A549 (cell line): ENCODE data around the gene AUTS2.

ENCODE experiments used
- CHD2 ChIP-seq: fragments of 150-350 bp; IDR thresholded peaks from 2 replicates; pipeline ENCODE4 v1.6.1; 2014; ENCODE audit warnings: low read length; ENCODE audit not compliant: partially characterized antibody
- EHMT2 ChIP-seq: fragments of 200-600 bp; sonication (generic); IDR thresholded peaks from 2 replicates; pipeline ENCODE4 v1.6.1; 2016; ENCODE audit warnings: antibody characterized with exemption, low read depth, mild to moderate bottlenecking, moderate library complexity
- FOSL2 ChIP-seq, 2 experiments: fragments of 450-650 bp in 1 of 2; fragments of >200 bp in 1 of 2; sonication (Bioruptor Twin) in 1 of 2; formaldehyde crosslinking; IDR thresholded peaks; 2 replicates each; pipeline versions ENCODE4 v1.5.0 to v1.6.1; 2016 to 2020; ENCODE audit warnings: mild to moderate bottlenecking in 1 of 2, moderate library complexity in 1 of 2
- HOXB13 ChIP-seq: fragments of 250-450 bp; sonication (Bioruptor Pico); IDR thresholded peaks from 2 replicates; pipeline ENCODE4 v1.5.0; 2020; ENCODE audit warnings: low read depth, mild to moderate bottlenecking, moderate library complexity
- MYC ChIP-seq: IDR thresholded peaks from 2 replicates; pipeline ENCODE4 v1.6.1; 2012; ENCODE audit warnings: mild to moderate bottlenecking, inconsistent platforms, low read length, improper control_type of control experiment, borderline replicate concordance
- RAD21 ChIP-seq, 2 experiments: fragments of >200 bp in 1 of 2; sonication (Bioruptor Twin) in 1 of 2; formaldehyde crosslinking in 1 of 2; IDR thresholded peaks in 1 of 2; conservative IDR thresholded peaks in 1 of 2; 2 replicates in 1 of 2; 3 replicates in 1 of 2; pipeline ENCODE4 v1.6.1; 2012 to 2018; ENCODE audit warnings: inconsistent platforms in 1 of 2
- RARB ChIP-seq: fragments of 250-450 bp; sonication (Bioruptor Pico); IDR thresholded peaks from 2 replicates; pipeline ENCODE4 v1.8.0; 2021; ENCODE audit warnings: mild to moderate bottlenecking, moderate library complexity
- RCOR1 ChIP-seq: fragments of 150-350 bp; IDR thresholded peaks from 2 replicates; pipeline ENCODE4 v1.6.1; 2014; ENCODE audit warnings: antibody characterized with exemption, low read length, low read depth
- RFX5 ChIP-seq: fragments of 450-650 bp; IDR thresholded peaks from 2 replicates; pipeline ENCODE4 v1.7.1; 2014; ENCODE audit warnings: antibody characterized with exemption, mild to moderate bottlenecking, moderate library complexity
- SMC3 ChIP-seq: fragments of >200 bp; sonication (Bioruptor Twin); formaldehyde crosslinking; IDR thresholded peaks from 3 replicates; pipeline ENCODE4 v1.6.1; 2018; ENCODE audit warnings: inconsistent platforms
- TF ChIP-seq, protein P1 (sequence below): fragments of >200 bp; sonication (Bioruptor Twin); formaldehyde crosslinking; IDR thresholded peaks from 3 replicates; pipeline ENCODE4 v1.5.1; 2016

DNA sequence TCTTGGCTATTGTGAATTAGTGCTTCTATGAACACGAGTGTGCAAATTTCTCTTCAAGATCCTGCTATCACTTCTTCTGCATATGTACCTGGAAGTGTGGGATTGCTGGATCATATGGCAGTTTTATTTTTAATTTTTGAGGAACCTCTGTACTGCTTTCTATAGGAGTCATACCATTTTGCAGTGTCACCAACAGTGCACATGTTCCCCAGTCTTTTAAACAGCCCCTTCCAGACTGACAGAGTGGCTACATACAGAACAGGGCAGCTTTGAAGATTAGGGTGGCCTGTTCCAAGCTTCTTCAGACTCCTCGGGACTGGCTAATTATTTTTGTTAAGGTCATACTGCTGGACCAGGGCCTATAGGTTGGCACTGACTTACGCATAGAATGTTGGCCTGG lies 82.9 kb downstream of the AUTS2 start:
- no peak for TF ChIP-seq CHD2
- TF ChIP-seq, protein P1, sequence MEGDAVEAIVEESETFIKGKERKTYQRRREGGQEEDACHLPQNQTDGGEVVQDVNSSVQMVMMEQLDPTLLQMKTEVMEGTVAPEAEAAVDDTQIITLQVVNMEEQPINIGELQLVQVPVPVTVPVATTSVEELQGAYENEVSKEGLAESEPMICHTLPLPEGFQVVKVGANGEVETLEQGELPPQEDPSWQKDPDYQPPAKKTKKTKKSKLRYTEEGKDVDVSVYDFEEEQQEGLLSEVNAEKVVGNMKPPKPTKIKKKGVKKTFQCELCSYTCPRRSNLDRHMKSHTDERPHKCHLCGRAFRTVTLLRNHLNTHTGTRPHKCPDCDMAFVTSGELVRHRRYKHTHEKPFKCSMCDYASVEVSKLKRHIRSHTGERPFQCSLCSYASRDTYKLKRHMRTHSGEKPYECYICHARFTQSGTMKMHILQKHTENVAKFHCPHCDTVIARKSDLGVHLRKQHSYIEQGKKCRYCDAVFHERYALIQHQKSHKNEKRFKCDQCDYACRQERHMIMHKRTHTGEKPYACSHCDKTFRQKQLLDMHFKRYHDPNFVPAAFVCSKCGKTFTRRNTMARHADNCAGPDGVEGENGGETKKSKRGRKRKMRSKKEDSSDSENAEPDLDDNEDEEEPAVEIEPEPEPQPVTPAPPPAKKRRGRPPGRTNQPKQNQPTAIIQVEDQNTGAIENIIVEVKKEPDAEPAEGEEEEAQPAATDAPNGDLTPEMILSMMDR: no peak
- no peak for TF ChIP-seq RCOR1
- no peak for TF ChIP-seq FOSL2 (IDR thresholded peaks at IDR 0.05)
- TF ChIP-seq FOSL2 (CRISPR knock-in tag; IDR thresholded peaks at IDR 0.05): no peak
- no peak for TF ChIP-seq RFX5
- no peak for TF ChIP-seq SMC3
- TF ChIP-seq RAD21 (conservative IDR thresholded peaks at IDR 0.05 in 1 of 2, IDR thresholded peaks at IDR 0.05 in 1 of 2): no peak
- TF ChIP-seq EHMT2: no peak
- no peak for TF ChIP-seq RARB (CRISPR knock-in tag)
- TF ChIP-seq MYC: no peak
- TF ChIP-seq HOXB13 (CRISPR knock-in tag): no peak
